OCI-LY3 (cell line): ENCODE data around the gene HOXD8.

Experiments
- H2AFZ ChIP-seq: fragments of 200-600, 300-600 bp; shearing (Covaris generic); 2 replicates; pipeline ENCODE4 v1.6.0; 2014; ENCODE audit warnings: antibody characterized with exemption, low read depth, low read length
- H3K27ac ChIP-seq: fragments of 200-600, 300-600 bp; sonication (generic); 2 replicates; pipeline ENCODE4 v1.5.1; 2014; ENCODE audit warnings: mild to moderate bottlenecking, low read length, moderate library complexity, mixed read lengths
- H3K27me3 ChIP-seq: fragments of 200-600, 300-600 bp; sonication (generic); 2 replicates; pipeline ENCODE4 v1.6.1; 2014; ENCODE audit warnings: low read depth, low read length, mixed read lengths
- H3K36me3 ChIP-seq: fragments of 200-600, 300-600 bp; sonication (generic); replicated peaks from 2 replicates; pipeline ENCODE3; 2014; ENCODE audit warnings: low read depth, low read length, mixed read lengths
- H3K4me1 ChIP-seq: fragments of 300-600, 200-600 bp; sonication (generic); 2 replicates; pipeline ENCODE4 v1.6.1; 2014; ENCODE audit warnings: low read length, mixed read lengths
- H3K4me2 ChIP-seq: fragments of 200-600, 300-600 bp; sonication (generic); 2 replicates; pipeline ENCODE4 v1.6.1; 2014; ENCODE audit warnings: low read length, mixed read lengths
- H3K4me3 ChIP-seq: fragments of 300-600, 200-600 bp; sonication (generic); 2 replicates; pipeline ENCODE4 v1.5.1; 2014; ENCODE audit warnings: antibody characterized with exemption, mild to moderate bottlenecking, low read length, moderate library complexity
- H3K79me2 ChIP-seq: fragments of 300-600, 200-600 bp; shearing (Covaris generic); 2 replicates; pipeline ENCODE4 v1.6.1; 2014; ENCODE audit warnings: mild to moderate bottlenecking, low read length, mixed read lengths
- H3K9ac ChIP-seq: fragments of 300-600, 200-600 bp; shearing (Covaris generic); 2 replicates; pipeline ENCODE4 v1.6.0; 2014; ENCODE audit warnings: mild to moderate bottlenecking, low read length, moderate library complexity
- H3K9me3 ChIP-seq: fragments of 200-600, 300-600 bp; shearing (Covaris generic); 2 replicates; pipeline ENCODE4 v1.6.1; 2014; ENCODE audit warnings: low read length, mixed read lengths; ENCODE audit not compliant: insufficient read depth
- H4K20me1 ChIP-seq: fragments of 200-600, 300-600 bp; sonication (generic); 2 replicates; pipeline ENCODE4 v1.6.1; 2016; ENCODE audit warnings: low read length, mixed read lengths; ENCODE audit not compliant: insufficient read depth
- EZH2phosphoT487 ChIP-seq: fragments of 200-600 bp; shearing (Covaris generic); IDR thresholded peaks from 2 replicates; pipeline ENCODE4 v1.6.1; 2018; ENCODE audit warnings: antibody characterized with exemption, mixed run types, low read depth
- TF ChIP-seq, protein P1 (sequence below): fragments of 200-600, 300-600 bp; sonication (generic); IDR thresholded peaks from 2 replicates; pipeline ENCODE4 v1.5.1; 2014; ENCODE audit warnings: antibody characterized with exemption, low read length, low read depth

HOXD8 gene

DNA sequence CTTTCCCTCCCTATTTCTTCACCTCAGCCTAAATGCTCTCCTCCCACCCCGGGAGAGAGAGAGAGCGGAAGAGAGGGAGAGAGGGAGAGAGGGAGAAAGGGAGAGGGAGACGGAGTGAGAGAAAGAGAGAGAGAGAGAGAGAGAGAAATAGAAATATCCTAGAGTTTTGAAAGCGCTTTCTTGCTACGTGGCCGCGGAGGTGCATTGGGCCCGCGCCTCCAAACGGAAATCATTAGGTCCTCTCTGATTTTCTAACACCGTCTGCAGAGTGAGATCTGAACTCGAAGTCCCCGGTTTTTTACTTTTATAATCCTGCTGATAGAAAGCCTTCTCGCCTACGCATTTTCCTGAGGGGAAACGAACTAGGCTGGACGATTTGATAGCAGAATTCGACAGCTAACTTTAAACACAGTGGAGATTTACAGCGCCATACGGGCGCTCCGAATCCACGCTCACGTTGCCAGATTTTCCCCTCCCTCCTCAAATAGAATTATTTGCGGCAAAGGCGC lies 44.8 kb upstream of the HOXD8 start:
- Histone ChIP-seq H3K4me3 (no peak overlapping the region), H3K36me3 (no peaks in the 10 kb centered on the region), H3K9ac (no peak overlapping the region), H3K79me2 (no peaks in the 10 kb centered on the region), H3K27me3 (no peaks in the 10 kb centered on the region; the same call in 1 of the 2 replicates), H3K4me1 (no peaks in the 10 kb centered on the region), H3K9me3 (no peaks in the 10 kb centered on the region), H4K20me1 (no peaks in the 10 kb centered on the region), H3K27ac (no peak overlapping the region), H2AFZ (no peak overlapping the region), H3K4me2 (no peak overlapping the region)
- TF ChIP-seq EZH2phosphoT487 = no peak
- TF ChIP-seq, protein P1, sequence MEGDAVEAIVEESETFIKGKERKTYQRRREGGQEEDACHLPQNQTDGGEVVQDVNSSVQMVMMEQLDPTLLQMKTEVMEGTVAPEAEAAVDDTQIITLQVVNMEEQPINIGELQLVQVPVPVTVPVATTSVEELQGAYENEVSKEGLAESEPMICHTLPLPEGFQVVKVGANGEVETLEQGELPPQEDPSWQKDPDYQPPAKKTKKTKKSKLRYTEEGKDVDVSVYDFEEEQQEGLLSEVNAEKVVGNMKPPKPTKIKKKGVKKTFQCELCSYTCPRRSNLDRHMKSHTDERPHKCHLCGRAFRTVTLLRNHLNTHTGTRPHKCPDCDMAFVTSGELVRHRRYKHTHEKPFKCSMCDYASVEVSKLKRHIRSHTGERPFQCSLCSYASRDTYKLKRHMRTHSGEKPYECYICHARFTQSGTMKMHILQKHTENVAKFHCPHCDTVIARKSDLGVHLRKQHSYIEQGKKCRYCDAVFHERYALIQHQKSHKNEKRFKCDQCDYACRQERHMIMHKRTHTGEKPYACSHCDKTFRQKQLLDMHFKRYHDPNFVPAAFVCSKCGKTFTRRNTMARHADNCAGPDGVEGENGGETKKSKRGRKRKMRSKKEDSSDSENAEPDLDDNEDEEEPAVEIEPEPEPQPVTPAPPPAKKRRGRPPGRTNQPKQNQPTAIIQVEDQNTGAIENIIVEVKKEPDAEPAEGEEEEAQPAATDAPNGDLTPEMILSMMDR = no peak

- no peak overlapping the region for H3K4me3 ChIP-seq
- no peak overlapping the region for H3K9ac ChIP-seq
- H3K4me2 ChIP-seq = no peak overlapping the region
- H3K4me1 ChIP-seq = no peaks in the 10 kb centered on the region
- no peak overlapping the region for H3K27ac ChIP-seq
- H2AFZ ChIP-seq = no peak overlapping the region
- no peaks in the 10 kb centered on the region for H3K9me3 ChIP-seq
- no peaks in the 10 kb centered on the region for H3K79me2 ChIP-seq
- no peaks in the 10 kb centered on the region; the same call in 1 of the 2 replicates for H3K27me3 ChIP-seq
- TF ChIP-seq, protein P1 = no peak
- TF ChIP-seq EZH2phosphoT487 = no peak
- H3K36me3 ChIP-seq = no peaks in the 10 kb centered on the region
- H4K20me1 ChIP-seq = no peaks in the 10 kb centered on the region
These were observed 44.3 kb upstream of the HOXD8 start for GRCh38 chr2:176085120-176085788.

GRCh38 chr2:176085861-176086771 lies 43.4 kb upstream of the HOXD8 start:
- Histone ChIP-seq H3K9ac (no peak overlapping the region), H3K4me2 (no peak overlapping the region), H2AFZ (no peak overlapping the region), H3K27ac (no peak overlapping the region), H3K36me3 (no peaks in the 10 kb centered on the region), H4K20me1 (no peaks in the 10 kb centered on the region), H3K4me3 (no peak overlapping the region), H3K9me3 (no peaks in the 10 kb centered on the region), H3K4me1 (no peaks in the 10 kb centered on the region), H3K79me2 (no peaks in the 10 kb centered on the region), H3K27me3 (no peaks in the 10 kb centered on the region; the same call in 1 of the 2 replicates)
- TF ChIP-seq EZH2phosphoT487 = no peak
- TF ChIP-seq, protein P1 = peak; percentile 52
